Measurements from ENCODE around the gene KIRREL3.

Gene KIRREL3

GRCh38 chr11:126703662-126704061, 296.9 kb downstream of the KIRREL3 start:
- DNase-seq (ENCODE audit: low read depth): no peak
- H3K4me3 ChIP-seq (ENCODE audit: low read length): no peak overlapping the region
- TF ChIP-seq, protein P1, sequence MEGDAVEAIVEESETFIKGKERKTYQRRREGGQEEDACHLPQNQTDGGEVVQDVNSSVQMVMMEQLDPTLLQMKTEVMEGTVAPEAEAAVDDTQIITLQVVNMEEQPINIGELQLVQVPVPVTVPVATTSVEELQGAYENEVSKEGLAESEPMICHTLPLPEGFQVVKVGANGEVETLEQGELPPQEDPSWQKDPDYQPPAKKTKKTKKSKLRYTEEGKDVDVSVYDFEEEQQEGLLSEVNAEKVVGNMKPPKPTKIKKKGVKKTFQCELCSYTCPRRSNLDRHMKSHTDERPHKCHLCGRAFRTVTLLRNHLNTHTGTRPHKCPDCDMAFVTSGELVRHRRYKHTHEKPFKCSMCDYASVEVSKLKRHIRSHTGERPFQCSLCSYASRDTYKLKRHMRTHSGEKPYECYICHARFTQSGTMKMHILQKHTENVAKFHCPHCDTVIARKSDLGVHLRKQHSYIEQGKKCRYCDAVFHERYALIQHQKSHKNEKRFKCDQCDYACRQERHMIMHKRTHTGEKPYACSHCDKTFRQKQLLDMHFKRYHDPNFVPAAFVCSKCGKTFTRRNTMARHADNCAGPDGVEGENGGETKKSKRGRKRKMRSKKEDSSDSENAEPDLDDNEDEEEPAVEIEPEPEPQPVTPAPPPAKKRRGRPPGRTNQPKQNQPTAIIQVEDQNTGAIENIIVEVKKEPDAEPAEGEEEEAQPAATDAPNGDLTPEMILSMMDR (conservative IDR thresholded peaks at IDR 0.05; ENCODE audit: low read depth, low read length): no peak

DNA sequence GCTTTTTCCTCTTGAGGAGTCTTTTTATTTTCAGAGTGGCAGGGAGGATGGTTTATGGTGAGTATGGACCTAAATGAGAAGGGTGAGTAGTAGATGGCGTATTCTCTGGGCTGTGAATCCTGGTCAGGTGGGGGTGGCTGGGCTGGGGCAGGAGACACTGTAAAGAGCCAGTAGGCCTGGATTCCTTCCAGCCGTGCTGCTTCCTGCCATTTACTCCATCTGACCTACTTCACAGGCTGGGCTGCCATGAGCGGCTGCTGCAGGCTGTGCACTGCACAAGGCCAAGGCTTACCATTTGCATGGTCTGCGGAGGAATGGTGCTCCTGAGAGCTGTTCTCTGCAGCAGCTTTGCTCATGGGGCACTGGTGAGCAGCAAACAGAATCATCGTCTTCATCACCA, 297.6 kb downstream of the KIRREL3 start:
- no peak overlapping the region for H3K4me3 ChIP-seq (ENCODE audit: low read length)
- TF ChIP-seq, protein P1 (conservative IDR thresholded peaks at IDR 0.05; ENCODE audit: low read depth, low read length): no peak
- no peak for DNase-seq (ENCODE audit: low read depth)

DNA sequence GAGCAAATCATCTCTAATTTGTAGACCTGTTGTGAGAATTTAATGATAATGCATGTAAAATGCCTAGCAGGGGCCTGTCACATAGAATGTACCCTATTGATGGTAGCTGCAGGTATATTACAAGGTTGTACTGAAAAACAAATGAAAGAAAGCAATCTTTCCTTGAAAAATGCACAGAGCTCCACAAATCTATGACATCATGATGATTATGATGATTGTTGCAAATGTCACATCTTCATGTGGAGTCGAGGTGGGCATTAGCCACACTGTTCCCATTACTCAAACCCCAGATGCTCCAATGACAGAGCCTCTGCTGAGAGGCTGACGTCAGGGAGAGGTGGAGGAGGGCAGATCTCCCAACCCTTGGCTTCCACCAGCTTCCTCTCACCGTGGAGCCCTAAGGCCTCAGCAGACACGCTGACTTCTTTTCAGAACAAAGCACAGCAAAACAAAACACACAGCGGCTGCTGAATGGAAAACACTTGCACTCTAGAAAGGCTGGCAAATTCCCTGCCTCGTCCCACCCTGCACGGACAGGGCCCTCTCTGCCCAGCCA, 298.3 kb downstream of the KIRREL3 start:
- DNase-seq (ENCODE audit: low read depth): no peak
- H3K4me3 ChIP-seq (ENCODE audit: low read length): no peak overlapping the region
- TF ChIP-seq, protein P1 (conservative IDR thresholded peaks at IDR 0.05; ENCODE audit: low read depth, low read length): no peak

DNA sequence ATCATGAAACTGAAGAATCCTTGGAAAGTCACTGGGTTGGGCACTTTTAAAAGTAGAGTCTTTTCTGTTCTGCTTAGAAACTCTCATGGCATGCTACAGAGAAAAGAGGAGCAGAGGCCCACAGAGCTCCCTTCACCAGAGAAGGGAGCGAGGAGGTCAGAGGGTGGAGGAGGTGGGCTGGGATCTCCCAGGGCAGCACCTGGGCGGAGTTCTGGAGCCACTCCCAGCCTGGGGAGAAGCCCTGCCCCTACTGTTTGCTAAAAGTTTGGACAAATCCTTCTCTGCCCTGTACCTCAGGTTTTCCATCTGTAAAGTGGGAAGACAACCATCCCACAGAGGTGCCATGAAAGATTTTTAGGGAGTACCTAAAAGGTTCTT, 299.1 kb downstream of the KIRREL3 start:
- TF ChIP-seq, protein P1 (conservative IDR thresholded peaks at IDR 0.05; ENCODE audit: low read depth, low read length): no peak
- H3K4me3 ChIP-seq (ENCODE audit: low read length): no peak overlapping the region
- no peak for DNase-seq (ENCODE audit: low read depth)

GRCh38 chr11:126700768-126701519, 299.6 kb downstream of the KIRREL3 start:
- H3K4me3 ChIP-seq (ENCODE audit: low read length): no peak overlapping the region
- TF ChIP-seq, protein P1 (conservative IDR thresholded peaks at IDR 0.05; ENCODE audit: low read depth, low read length): no peak
- DNase-seq (ENCODE audit: low read depth): no peak

DNA sequence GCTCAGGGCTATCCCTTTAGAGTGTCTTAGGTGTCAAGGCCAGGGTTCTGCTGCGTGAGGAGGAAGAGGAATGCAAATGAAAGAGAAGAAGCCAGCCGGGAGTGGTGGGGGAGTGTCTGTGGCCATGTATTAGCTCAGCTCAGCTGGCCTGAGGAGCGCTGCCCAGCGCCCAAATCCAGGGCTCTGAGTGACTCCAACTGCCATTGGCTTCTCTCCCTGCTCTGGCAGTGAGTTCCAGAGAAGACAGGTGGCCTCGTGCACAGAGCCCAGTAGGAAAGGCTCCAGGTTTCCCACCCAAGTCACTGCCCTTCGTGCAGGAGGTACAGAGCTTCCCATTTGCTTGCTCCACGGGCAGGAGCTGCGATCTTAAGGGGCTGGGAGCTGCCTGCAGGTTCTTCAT, 302.0 kb downstream of the KIRREL3 start:
- no peak overlapping the region for H3K4me3 ChIP-seq (ENCODE audit: low read length)

More for the DNA sequence above, 302.0 kb downstream of the KIRREL3 start:
- TF ChIP-seq, protein P1 (conservative IDR thresholded peaks at IDR 0.05; ENCODE audit: low read depth, low read length): no peak
- DNase-seq (ENCODE audit: low read depth): no peak
